Right atrium auricular region (tissue), 2 donors: ENCODE results near the gene RTN1. TPM values are rescaled to one million over a fixed set of nuclear protein-coding genes. Genes with fewer than 3 reads are reported as not detected.

Experiments used
- DNase-seq: peaks from one replicate; pipeline ENCODE4 v3.0.0-alpha.2; 2019; ENCODE audit warnings: low spot score
- H3K27ac ChIP-seq, 2 donors: fragments of 200-600 bp; sonication (generic); 1 replicate in 1 of 2; 2 replicates in 1 of 2; pipeline ENCODE4 v1.5.1; 2016 to 2019
- H3K27me3 ChIP-seq, 2 donors: fragments of 200-600 bp; sonication (generic); one replicate each; pipeline versions ENCODE4 v1.5.1 to v1.6.0; 2017 to 2019
- H3K36me3 ChIP-seq: fragments of 200-600 bp; sonication (generic); one replicate; pipeline ENCODE4 v1.5.1; 2016
- H3K4me1 ChIP-seq, 2 donors: fragments of 200-600 bp; sonication (generic); one replicate each; pipeline versions ENCODE4 v1.5.1 to v1.6.0; 2017 to 2019
- H3K4me3 ChIP-seq, 2 donors: fragments of 200-600 bp; sonication (generic); 1 replicate in 1 of 2; 2 replicates in 1 of 2; pipeline ENCODE4 v1.5.1; 2017 to 2019; ENCODE audit warnings: mild to moderate bottlenecking in 1 of 2, moderate library complexity in 1 of 2
- H3K9me3 ChIP-seq, 2 donors: fragments of 200-600 bp; sonication (generic); one replicate each; pipeline ENCODE4 v1.5.1; 2019
- CTCF ChIP-seq, 2 donors: fragments of 200-600 bp; sonication (generic); IDR thresholded peaks; one replicate each; pipeline ENCODE4 v1.5.1; 2019; ENCODE audit warnings: antibody characterized with exemption in 2 of 2
- total RNA-seq, 2 donors: library from RNA; depleted of rRNA; stranded (reverse); fragments of >200 nt; gene quantifications; one replicate each; pipeline ENCODE4 v1.1.0, GENCODE V29; 2016

The RTN1 gene
- total RNA-seq, 2 donors from 2014 or later: 1.3 to 2.7 TPM

- Histone ChIP-seq H3K4me3 (no peak overlapping the region), H3K36me3 (no peaks in the 10 kb centered on the region), H3K27me3 (no peaks in the 10 kb centered on the region), H3K4me1 (no peaks in the 10 kb centered on the region), H3K9me3 (no peaks in the 10 kb centered on the region), H3K27ac (no peak overlapping the region)
- no peak for DNase-seq
- no peak for TF ChIP-seq CTCF (IDR thresholded peaks at IDR 0.05)
Measured at GRCh38 chr14:59811815-59812214, 58.8 kb downstream of the RTN1 start.

GRCh38 chr14:59811073-59811472 is 59.5 kb downstream of the RTN1 start:
- Histone ChIP-seq H3K27me3 (no peaks in the 10 kb centered on the region), H3K36me3 (no peaks in the 10 kb centered on the region), H3K4me1 (no peaks in the 10 kb centered on the region), H3K4me3 (no peak overlapping the region), H3K27ac (no peak overlapping the region), H3K9me3 (no peaks in the 10 kb centered on the region)
- TF ChIP-seq CTCF (IDR thresholded peaks at IDR 0.05): no peak
- DNase-seq: no peak

GRCh38 chr14:59803052-59803540 is 67.5 kb downstream of the RTN1 start:
- Histone ChIP-seq H3K4me3 (no peak overlapping the region), H3K27ac (no peak overlapping the region), H3K27me3 (no peaks in the 10 kb centered on the region), H3K9me3 (no peaks in the 10 kb centered on the region), H3K4me1 (no peaks in the 10 kb centered on the region), H3K36me3 (no peaks in the 10 kb centered on the region)
- no peak for DNase-seq
- TF ChIP-seq CTCF (IDR thresholded peaks at IDR 0.05): no peak

GRCh38 chr14:59788176-59788575 is 82.4 kb downstream of the RTN1 start:
- Histone ChIP-seq H3K4me3 (no peak overlapping the region), H3K9me3 (no peaks in the 10 kb centered on the region), H3K27me3 (no peaks in the 10 kb centered on the region), H3K4me1 (no peaks in the 10 kb centered on the region), H3K36me3 (no peaks in the 10 kb centered on the region), H3K27ac (no peak overlapping the region)
- no peak for TF ChIP-seq CTCF (IDR thresholded peaks at IDR 0.05)
- DNase-seq: no peak

- no peaks in the 10 kb centered on the region for H3K27me3 ChIP-seq
- TF ChIP-seq CTCF (IDR thresholded peaks at IDR 0.05): no peak
Measured at GRCh38 chr14:59787045-59787674, 83.4 kb downstream of the RTN1 start.

GRCh38 chr14:59785629-59786028 is 84.9 kb downstream of the RTN1 start:
- H3K36me3 ChIP-seq: no peaks in the 10 kb centered on the region
- no peaks in the 10 kb centered on the region for H3K9me3 ChIP-seq
- TF ChIP-seq CTCF (IDR thresholded peaks at IDR 0.05): no peak
- H3K27me3 ChIP-seq: no peaks in the 10 kb centered on the region
- H3K4me1 ChIP-seq: no peaks in the 10 kb centered on the region
- no peak overlapping the region for H3K4me3 ChIP-seq
- H3K27ac ChIP-seq: no peak overlapping the region
- no peak for DNase-seq

More at GRCh38 chr14:59787045-59787674, 83.4 kb downstream of the RTN1 start:
- Histone ChIP-seq H3K4me1 (no peaks in the 10 kb centered on the region), H3K9me3 (no peaks in the 10 kb centered on the region), H3K27ac (no peak overlapping the region), H3K4me3 (no peak overlapping the region), H3K36me3 (no peaks in the 10 kb centered on the region)
- DNase-seq: no peak
